HepG2 (cell line): Measurements from ENCODE around the gene COLGALT1. TPM values are rescaled to one million over a fixed set of nuclear protein-coding genes. Genes with fewer than 3 reads are reported as not detected.

Source experiments
- ATF6 ChIP-seq: sonication (generic); formaldehyde crosslinking; conservative IDR thresholded peaks from 2 replicates; pipeline ENCODE4 v1.4.0; 2020; ENCODE audit warnings: missing genetic modification reagents
- BORCS8-MEF2B ChIP-seq: sonication (generic); formaldehyde crosslinking; IDR thresholded peaks from 2 replicates; pipeline ENCODE4 v1.8.0; 2022; ENCODE audit warnings: mild to moderate bottlenecking, missing genetic modification reagents
- EEA1 ChIP-seq: sonication (generic); formaldehyde crosslinking; IDR thresholded peaks from 2 replicates; pipeline ENCODE4 v1.5.1; 2020; ENCODE audit warnings: mild to moderate bottlenecking, missing genetic modification reagents, borderline replicate concordance
- KMT2B ChIP-seq: IDR thresholded peaks from 2 replicates; pipeline ENCODE4 v1.6.1; 2016; ENCODE audit warnings: missing genetic modification reagents, missing compliant biosample characterization
- NCOA5 ChIP-seq: sonication (generic); formaldehyde crosslinking; IDR thresholded peaks from 2 replicates; pipeline ENCODE4 v1.4.0; 2020; ENCODE audit warnings: missing genetic modification reagents
- NFYC ChIP-seq: IDR thresholded peaks from 2 replicates; pipeline ENCODE4 v1.6.1; 2016; ENCODE audit warnings: missing genetic modification reagents, missing compliant biosample characterization
- PATZ1 ChIP-seq: sonication (generic); formaldehyde crosslinking; IDR thresholded peaks from 2 replicates; pipeline ENCODE4 v1.4.0; 2020; ENCODE audit warnings: missing genetic modification reagents
- RCOR2 ChIP-seq: IDR thresholded peaks from 2 replicates; pipeline ENCODE4 v1.6.1; 2016; ENCODE audit warnings: missing biosample characterization, missing genetic modification reagents
- SMAD3 ChIP-seq: sonication (generic); formaldehyde crosslinking; IDR thresholded peaks from 2 replicates; pipeline ENCODE4 v1.4.0; 2020; ENCODE audit warnings: missing genetic modification reagents
- XRCC5 ChIP-seq: fragments of 200-400 bp; formaldehyde crosslinking; optimal IDR thresholded peaks from 2 replicates; pipeline ENCODE3; 2017; ENCODE audit warnings: mild to moderate bottlenecking, low read length
- ZBED4 ChIP-seq: sonication (generic); formaldehyde crosslinking; IDR thresholded peaks from 2 replicates; pipeline ENCODE4 v1.4.0; 2020; ENCODE audit warnings: missing genetic modification reagents, borderline replicate concordance
- ZBTB38 ChIP-seq: sonication (generic); formaldehyde crosslinking; IDR thresholded peaks from 2 replicates; pipeline ENCODE4 v1.5.1; 2020; ENCODE audit warnings: mild to moderate bottlenecking, missing genetic modification reagents
- ZNF260 ChIP-seq: sonication (generic); formaldehyde crosslinking; IDR thresholded peaks from 2 replicates; pipeline ENCODE4 v1.4.0; 2020; ENCODE audit warnings: missing genetic modification reagents, low read depth, mild to moderate bottlenecking, borderline replicate concordance
- ZNF280D ChIP-seq: sonication (generic); formaldehyde crosslinking; IDR thresholded peaks from 2 replicates; pipeline ENCODE4 v1.5.1; 2020; ENCODE audit warnings: mild to moderate bottlenecking, missing genetic modification reagents
- ZNF564 ChIP-seq: sonication (generic); formaldehyde crosslinking; IDR thresholded peaks from 2 replicates; pipeline ENCODE4 v1.8.1; 2023; ENCODE audit warnings: mild to moderate bottlenecking, missing genetic modification reagents
- ZNF703 ChIP-seq: sonication (generic); formaldehyde crosslinking; IDR thresholded peaks from 2 replicates; pipeline ENCODE4 v1.5.1; 2020; ENCODE audit warnings: missing genetic modification reagents, mild to moderate bottlenecking, moderate library complexity, borderline replicate concordance
- ZNF891 ChIP-seq: sonication (generic); formaldehyde crosslinking; IDR thresholded peaks from 2 replicates; pipeline ENCODE4 v1.5.0; 2020; ENCODE audit warnings: mild to moderate bottlenecking, missing genetic modification reagents
- polyA plus RNA-seq, 8 experiments: library from polyadenylated mRNA; depleted of rRNA in 3 of 8; stranded (reverse) in 7 of 8; unstranded in 1 of 8; fragments of >200 nt; fragmentation: Illumina TruSeq in 4 of 8; extraction: Trizol in 4 of 8; gene quantifications; 2 replicates each; pipeline versions ENCODE4 v1.2.1 to v1.2.3, GENCODE V29; 2011 to 2016; ENCODE audit warnings: low read depth in 4 of 8, missing spikeins in 1 of 8, mixed read lengths in 1 of 8; ENCODE audit not compliant: insufficient read depth in 1 of 8
- total RNA-seq, 5 experiments: library from RNA; depleted of rRNA; stranded (reverse); fragments of >200 nt; fragmentation: Illumina TruSeq; extraction: Trizol; gene quantifications; 2 replicates each; pipeline ENCODE4 v1.2.3, GENCODE V29; 2016; ENCODE audit warnings: low read depth in 1 of 5

COLGALT1 gene
- total and polyA plus RNA-seq, 2 of the 13 experiments (the other 11 are each of a cell fraction or from before 2014, with no cell fraction given): 58.0 to 211 TPM

GRCh38 chr19:17511724-17512573, 43.5 kb upstream of the COLGALT1 start (continued):
- 0 out of 2 replicates have a peak, but pooled peaks have one; percentile 73 for TF ChIP-seq ZNF280D (CRISPR knock-in tag)
- peak; percentile 19; the same call in 1 of the 2 replicates for TF ChIP-seq ZBED4 (CRISPR knock-in tag)
- 0 out of 2 replicates have a peak, but pooled peaks have one; percentile 48 for TF ChIP-seq ATF6 (CRISPR knock-in tag)
- peak; percentile 82 for TF ChIP-seq KMT2B
- peak; percentile 79; the same call in 1 of the 2 replicates for TF ChIP-seq BORCS8-MEF2B
- no peak; the same call in 1 of the 2 replicates for TF ChIP-seq ZNF703 (CRISPR knock-in tag)
- 0 out of 2 replicates have a peak, but pooled peaks have one; percentile 17 for TF ChIP-seq NFYC (CRISPR knock-in tag)
- peak; percentile 97 for TF ChIP-seq PATZ1 (CRISPR knock-in tag)
- TF ChIP-seq XRCC5: peak; percentile 88
- no peak; the same call in none of the 2 replicates for TF ChIP-seq EEA1 (CRISPR knock-in tag)
- no peak for TF ChIP-seq NCOA5 (CRISPR knock-in tag)
- TF ChIP-seq ZNF260 (CRISPR knock-in tag): no peak
- 0 out of 2 replicates have a peak, but pooled peaks have one; percentile 15 for TF ChIP-seq SMAD3
- 0 out of 2 replicates have a peak, but pooled peaks have one; percentile 63 for TF ChIP-seq RCOR2 (CRISPR knock-in tag)
- peak; percentile 60 for TF ChIP-seq ZBTB38
- 0 out of 2 replicates have a peak, but pooled peaks have one; percentile 11 for TF ChIP-seq ZNF891 (CRISPR knock-in tag)
- TF ChIP-seq ZNF564 (CRISPR knock-in tag): peak; percentile 76
